Measurements from ENCODE around the gene NDC80.
A peak's percentile ranks its signal among the peaks of the same experiment; 100 is the strongest.
"Not testable (repeated sequence)": the region's sequence is repeated elsewhere in the genome, so short reads cannot be mapped to it uniquely, and the experiment has no call there.

Gene NDC80

DNA sequence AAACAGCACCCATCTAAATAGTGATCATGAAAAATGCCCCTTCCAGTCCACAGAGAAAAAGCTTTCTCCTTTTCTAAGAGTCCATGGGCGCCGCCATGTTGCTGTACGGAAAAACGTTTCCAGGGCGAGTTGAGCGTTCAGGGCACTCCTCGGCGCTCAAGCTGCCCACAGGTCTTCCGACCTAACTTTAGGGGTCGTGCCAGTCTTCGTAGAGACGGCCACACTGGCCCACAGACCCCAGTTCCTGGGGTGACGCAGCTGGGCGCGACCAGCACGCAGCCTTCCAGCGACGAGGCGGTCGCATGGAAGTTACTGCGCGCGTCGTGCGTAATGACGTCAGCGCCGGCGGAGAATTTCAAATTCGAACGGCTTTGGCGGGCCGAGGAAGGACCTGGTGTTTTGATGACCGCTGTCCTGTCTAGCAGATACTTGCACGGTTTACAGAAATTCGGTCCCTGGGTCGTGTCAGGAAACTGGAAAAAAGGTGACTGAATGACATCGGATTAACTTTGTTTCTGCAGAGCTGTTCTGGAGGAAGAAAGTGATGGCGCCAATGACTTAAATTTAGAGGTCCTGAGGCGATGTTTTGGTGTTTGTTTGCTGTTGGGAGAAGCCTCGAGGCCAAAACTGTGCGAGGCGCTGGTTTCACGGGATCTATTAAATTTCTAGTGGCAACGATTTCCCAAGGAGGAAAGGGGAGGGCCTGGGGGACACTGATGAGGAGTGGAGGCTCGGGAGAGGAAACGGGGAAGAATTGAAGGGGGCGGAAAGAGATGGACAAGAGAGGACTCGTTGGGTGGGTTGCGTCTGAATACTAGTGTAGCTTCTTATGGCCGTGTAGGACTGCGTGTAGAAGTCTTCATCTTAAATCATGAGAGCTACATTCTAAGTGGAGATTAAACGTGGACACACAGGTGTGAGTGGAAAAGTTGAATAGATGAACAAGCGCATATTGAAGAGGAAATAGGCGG is at the start of gene NDC80, which contains the start of gene METTL4:
NDC80 (plus strand) TSS at position 358 of the 971 bp plus-strand sequence. CDS start 1,429 bp downstream, outside the sequence.
METTL4 (minus strand) TSS at position 306 of the 971 bp plus-strand sequence. CDS start 4,289 bp downstream, outside the sequence.
- DNase-seq (ENCODE audit: low spot score) = peak; percentile 88

DNA sequence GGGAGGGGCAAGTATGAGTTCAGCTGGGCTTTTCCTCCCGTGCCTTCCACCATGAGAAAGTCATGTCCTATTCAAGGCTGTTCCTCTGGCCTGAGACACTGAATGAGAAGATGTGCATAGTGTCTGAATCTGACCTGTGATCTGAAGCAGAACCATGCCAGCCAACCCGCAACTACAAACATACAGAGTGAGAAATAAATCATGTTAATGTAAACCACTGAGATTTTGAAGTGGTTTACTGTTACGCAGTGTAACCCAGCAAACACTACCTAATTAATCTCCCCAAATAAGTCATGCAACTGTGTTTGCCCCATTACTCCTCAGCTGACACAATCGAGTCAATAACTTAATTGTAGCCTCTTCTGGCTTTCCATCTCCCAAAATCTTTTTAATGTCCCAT is 49.2 kb upstream of the NDC80 start:
- DNase-seq (ENCODE audit: low spot score) = no peak

GRCh38 chr18:2524794-2525198 is 46.6 kb upstream of the NDC80 start:
- not testable (repeated sequence) for DNase-seq (ENCODE audit: low spot score)

- no peak for DNase-seq (ENCODE audit: low spot score)
These were observed 45.0 kb upstream of the NDC80 start for GRCh38 chr18:2526329-2526728.

DNA sequence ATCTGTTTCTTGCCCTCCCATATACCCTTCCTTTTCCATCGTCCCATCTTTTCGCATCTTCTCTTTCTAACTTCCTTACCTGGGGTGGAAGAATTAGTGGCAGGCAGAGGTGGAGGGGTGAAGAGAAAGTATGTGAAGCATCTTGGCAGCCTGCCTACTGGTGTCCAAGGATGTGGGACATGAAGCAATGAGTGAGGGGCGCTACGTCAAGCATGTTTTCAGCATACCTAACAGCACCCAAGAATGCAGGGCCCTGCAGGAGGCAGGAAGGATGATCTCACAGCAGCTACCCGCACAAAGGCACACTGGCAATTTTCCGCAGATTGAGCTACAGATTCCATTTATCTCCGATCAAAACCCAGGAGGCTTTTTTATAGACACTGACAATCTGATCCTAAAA is 42.2 kb upstream of the NDC80 start:
- DNase-seq (ENCODE audit: low spot score) = no peak

DNA sequence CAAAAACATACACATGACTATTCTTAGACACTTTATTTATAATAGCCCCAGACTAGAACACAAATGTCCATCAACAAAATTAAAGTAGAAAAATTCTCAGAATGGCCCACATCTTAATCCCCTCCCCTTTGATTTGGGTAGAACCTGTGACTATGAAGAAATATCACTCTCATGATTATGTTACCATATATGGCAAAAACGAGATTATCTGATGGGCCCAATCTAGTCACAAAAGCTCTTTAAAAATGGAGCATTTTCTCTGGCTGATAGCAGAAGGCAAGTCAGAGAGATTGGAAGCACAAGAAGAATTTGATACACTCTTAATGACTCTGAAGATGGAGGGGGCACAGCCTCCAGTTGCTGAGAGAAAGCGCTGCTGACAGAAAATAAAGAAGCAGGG is 39.6 kb upstream of the NDC80 start:
- DNase-seq (ENCODE audit: low spot score) = no peak

DNA sequence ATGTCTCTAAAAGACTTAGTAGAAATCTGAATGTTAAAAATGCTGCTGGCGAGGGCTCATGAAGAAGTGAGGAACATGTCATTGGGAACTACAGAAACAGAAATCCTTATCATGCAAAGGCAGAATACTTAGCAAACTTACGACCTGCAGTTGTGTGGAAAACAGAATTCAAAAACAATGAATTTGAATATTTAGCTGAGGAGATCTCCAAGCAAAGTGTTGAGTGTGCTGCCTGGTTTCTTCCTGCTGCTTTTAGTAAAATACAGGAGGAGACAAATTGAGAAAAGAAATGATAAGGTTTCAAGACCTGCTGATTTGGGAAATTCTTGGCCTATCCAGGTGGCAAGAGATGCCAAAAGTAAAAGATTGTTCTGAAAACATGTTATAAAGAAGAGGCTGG is 38.6 kb upstream of the NDC80 start:
- no peak for DNase-seq (ENCODE audit: low spot score)

GRCh38 chr18:2534906-2535305 is 36.5 kb upstream of the NDC80 start:
- DNase-seq (ENCODE audit: low spot score) = no peak

DNA sequence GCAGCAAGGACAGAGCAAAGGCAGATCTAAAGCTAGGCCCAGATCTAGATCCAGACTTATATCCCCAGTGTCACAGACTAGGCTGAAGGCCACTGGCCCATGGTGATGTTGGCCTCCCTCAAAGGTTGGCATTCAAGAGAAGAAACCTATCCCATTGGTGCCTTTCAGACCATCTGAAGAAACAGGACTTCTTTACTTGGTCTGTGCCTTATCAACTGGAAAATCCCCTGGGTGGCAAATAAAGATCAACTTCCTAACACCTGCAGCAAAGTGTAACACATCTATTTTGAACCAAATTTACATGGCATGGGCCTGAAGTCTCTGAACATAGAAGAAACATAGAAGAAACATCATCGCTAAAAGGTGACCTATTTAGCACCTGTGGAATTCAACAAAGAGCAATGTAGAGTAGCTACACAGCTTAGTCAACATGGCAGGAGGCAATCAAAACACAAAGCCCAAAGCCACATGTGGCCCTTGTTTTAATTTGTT is 35.9 kb upstream of the NDC80 start:
- DNase-seq (ENCODE audit: low spot score) = no peak

DNA sequence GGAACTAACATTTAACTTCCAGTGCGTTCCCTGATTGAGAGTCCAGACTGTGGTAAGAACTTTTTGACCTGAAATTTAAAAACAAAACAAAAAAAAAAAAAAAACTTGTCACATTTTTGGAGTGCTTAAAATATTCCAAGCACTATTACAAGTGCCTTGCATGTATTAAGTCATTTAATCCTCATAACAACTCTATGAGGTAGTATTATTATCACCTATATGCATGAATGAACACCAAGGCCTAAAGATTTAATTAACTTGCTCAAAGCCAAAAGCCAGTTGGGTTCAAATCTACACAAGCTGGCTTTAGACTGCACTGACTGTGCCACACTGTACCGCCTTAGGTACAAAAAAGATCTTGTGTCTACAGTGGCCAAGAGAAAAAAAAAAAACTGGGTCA is 35.3 kb upstream of the NDC80 start:
- DNase-seq (ENCODE audit: low spot score) = no peak

GRCh38 chr18:2536493-2536892 is 34.9 kb upstream of the NDC80 start:
- DNase-seq (ENCODE audit: low spot score) = peak; percentile 34

- DNase-seq (ENCODE audit: low spot score) = no peak
These were observed 34.1 kb upstream of the NDC80 start for GRCh38 chr18:2537296-2537695.

- no peak for DNase-seq (ENCODE audit: low spot score)
These were observed 33.1 kb upstream of the NDC80 start for GRCh38 chr18:2538236-2538635.

DNA sequence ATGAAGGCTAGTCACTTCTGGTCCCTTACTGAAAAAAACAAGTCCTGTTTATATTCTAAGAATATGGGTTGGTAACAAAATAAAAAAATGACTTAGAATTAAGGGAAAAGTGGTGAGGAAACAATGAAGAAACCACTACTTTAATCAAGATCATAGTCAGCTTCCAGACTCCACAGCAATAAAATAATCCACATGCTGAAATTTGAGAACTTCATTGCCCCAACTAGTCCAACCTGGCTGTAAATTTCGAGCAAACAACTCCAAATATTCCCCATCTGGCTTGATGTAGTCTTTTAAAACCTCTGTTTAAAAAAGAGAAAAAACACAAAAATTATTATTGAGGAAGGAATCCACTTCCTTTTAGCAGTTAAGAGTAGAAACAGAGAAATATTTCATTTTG is 32.5 kb upstream of the NDC80 start:
- DNase-seq (ENCODE audit: low spot score) = no peak

- DNase-seq (ENCODE audit: low spot score) = no peak
These were observed 30.8 kb upstream of the NDC80 start for GRCh38 chr18:2540575-2540974.

DNA sequence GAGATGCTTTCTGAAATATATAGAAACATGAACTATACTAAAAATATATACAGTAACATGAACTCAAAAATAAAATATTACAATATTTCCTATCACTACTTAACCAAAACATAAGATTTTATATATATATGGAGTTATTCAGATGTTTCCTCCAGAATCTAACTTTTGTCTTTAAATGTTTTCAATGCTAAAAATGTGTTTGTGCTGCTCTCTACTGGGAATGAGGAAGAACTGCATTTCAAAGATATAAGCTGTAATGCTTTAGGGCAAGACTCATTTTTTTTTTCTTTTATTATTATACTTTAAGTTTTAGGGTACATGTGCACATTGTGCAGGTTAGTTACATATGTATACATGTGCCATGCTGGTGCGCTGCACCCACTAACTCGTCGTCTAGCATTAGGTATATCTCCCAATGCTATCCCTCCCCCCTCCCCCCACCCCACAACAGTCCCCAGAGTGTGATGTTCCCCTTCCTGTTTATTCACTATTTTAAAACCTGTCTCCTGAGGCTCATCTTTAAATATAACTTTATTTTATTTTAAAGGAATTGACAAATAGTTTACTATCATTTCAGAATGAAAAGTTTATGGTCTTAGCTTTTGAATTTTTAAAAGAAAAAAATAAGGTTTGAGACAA is 29.3 kb upstream of the NDC80 start:
- peak; percentile 18 for DNase-seq (ENCODE audit: low spot score)

DNA sequence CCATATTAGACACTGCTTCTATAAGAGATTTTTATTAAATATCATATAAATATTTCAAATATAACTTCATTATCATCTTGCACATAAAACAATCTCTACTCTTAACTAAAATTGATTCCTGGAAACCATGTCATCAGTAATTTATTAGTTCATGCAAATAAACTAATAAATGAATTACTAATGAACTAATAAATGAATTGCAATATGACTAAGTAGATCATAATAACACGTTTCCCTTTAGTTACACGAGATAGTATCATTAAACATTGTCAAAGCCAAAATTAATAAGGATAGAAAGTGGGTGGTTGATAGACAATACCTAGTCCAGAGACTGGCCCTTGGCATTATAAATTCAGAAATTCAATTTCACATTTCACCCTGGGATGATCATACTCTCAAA is 26.2 kb upstream of the NDC80 start:
- no peak for DNase-seq (ENCODE audit: low spot score)

GRCh38 chr18:2547477-2548087 is 23.8 kb upstream of the NDC80 start:
- DNase-seq (ENCODE audit: low spot score) = peak; percentile 34

GRCh38 chr18:2549462-2549861 is 21.9 kb upstream of the NDC80 start:
- no peak for DNase-seq (ENCODE audit: low spot score)

GRCh38 chr18:2551425-2551824 is 19.9 kb upstream of the NDC80 start:
- DNase-seq (ENCODE audit: low spot score) = no peak

GRCh38 chr18:2554696-2555095 is 16.7 kb upstream of the NDC80 start:
- no peak for DNase-seq (ENCODE audit: low spot score)

DNA sequence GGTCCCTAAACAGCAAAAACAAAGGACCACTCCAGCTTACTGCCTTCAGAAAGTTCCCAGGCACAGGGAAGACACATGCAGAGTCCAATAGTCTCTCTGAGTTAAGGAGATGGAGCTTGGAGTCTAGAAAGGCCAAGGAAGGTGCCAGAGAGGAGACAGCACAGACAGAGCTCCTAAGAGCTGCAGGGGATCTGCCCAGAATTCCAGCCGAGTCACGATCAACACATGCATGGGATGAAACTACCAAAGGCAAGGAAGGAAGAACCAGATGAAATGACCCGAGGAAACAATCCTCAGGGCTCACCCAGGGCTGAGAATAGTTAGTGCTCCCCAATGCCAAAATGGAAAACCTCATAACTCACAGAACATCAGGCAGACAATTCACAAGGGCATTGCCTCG is 15.5 kb upstream of the NDC80 start:
- no peak for DNase-seq (ENCODE audit: low spot score)

GRCh38 chr18:2557536-2557935 is 13.8 kb upstream of the NDC80 start:
- DNase-seq (ENCODE audit: low spot score) = no peak
